GM23338 (cell line): ENCODE results near the gene ACBD4. TPM values are rescaled to one million over a fixed set of nuclear protein-coding genes. Genes with fewer than 3 reads are reported as not detected.

Experiments used
- ATAC-seq: fragments of 200-7000 bp; cut with Tn5 transposase; 3 replicates; pipeline ENCODE4 v1.9.1; 2020
- DNase-seq: peaks from one replicate; pipeline ENCODE4 v3.0.0-alpha.2; 2015; ENCODE audit warnings: low spot score
- H2AFZ ChIP-seq: fragments of 200-600 bp; sonication (generic); 2 replicates; pipeline ENCODE4 v1.8.0; 2016; ENCODE audit warnings: antibody characterized with exemption, mild to moderate bottlenecking, moderate library complexity
- H3F3A ChIP-seq: fragments of 200-600 bp; sonication (generic); replicated peaks from 2 replicates; pipeline ENCODE4 v1.8.0; 2017; ENCODE audit warnings: antibody characterized with exemption, mixed run types, low read depth
- H3K27ac ChIP-seq: fragments of 200-600 bp; sonication (generic); 2 replicates; pipeline ENCODE4 v1.6.1; 2016; ENCODE audit warnings: low read depth
- H3K27me3 ChIP-seq: fragments of 200-600 bp; sonication (generic); 2 replicates; pipeline ENCODE4 v1.8.0; 2016; ENCODE audit warnings: mild to moderate bottlenecking, mixed run types, moderate library complexity; ENCODE audit not compliant: insufficient read depth
- H3K36me3 ChIP-seq: fragments of 200-600 bp; sonication (generic); 2 replicates; pipeline ENCODE4 v1.8.0; 2016; ENCODE audit warnings: mild to moderate bottlenecking; ENCODE audit not compliant: insufficient read depth
- H3K4me1 ChIP-seq: fragments of 200-600 bp; sonication (generic); 2 replicates; pipeline ENCODE4 v1.8.0; 2016; ENCODE audit warnings: mild to moderate bottlenecking, moderate library complexity; ENCODE audit not compliant: insufficient read depth
- H3K4me2 ChIP-seq: fragments of 200-600 bp; sonication (generic); 2 replicates; pipeline ENCODE4 v1.7.1; 2017; ENCODE audit warnings: mixed run types
- H3K4me3 ChIP-seq: fragments of 200-600 bp; sonication (generic); 2 replicates; pipeline ENCODE4 v1.6.1; 2016; ENCODE audit warnings: mixed run types
- H3K79me2 ChIP-seq: fragments of 200-600 bp; sonication (generic); replicated peaks from 2 replicates; pipeline ENCODE4 v1.8.0; 2017; ENCODE audit warnings: mild to moderate bottlenecking; ENCODE audit not compliant: insufficient read depth
- H3K9me2 ChIP-seq: fragments of 200-600 bp; sonication (generic); 2 replicates; pipeline ENCODE4 v1.8.0; 2017; ENCODE audit not compliant: insufficient read depth
- H4K20me1 ChIP-seq: fragments of 200-600 bp; sonication (generic); replicated peaks from 2 replicates; pipeline ENCODE4 v1.8.0; 2017; ENCODE audit warnings: mild to moderate bottlenecking; ENCODE audit not compliant: insufficient read depth
- H3K27ac Mint-ChIP-seq: 2 replicates; pipeline ENCODE4 v1.8.0; 2020; ENCODE audit warnings: inconsistent platforms, mild to moderate bottlenecking, moderate library complexity, mixed read lengths
- H3K27me3 Mint-ChIP-seq: 3 replicates; pipeline ENCODE4 v1.8.0; 2022; ENCODE audit warnings: low read depth, mild to moderate bottlenecking, moderate library complexity, mixed read lengths, inconsistent platforms; ENCODE audit not compliant: insufficient read depth, poor library complexity
- H3K36me3 Mint-ChIP-seq: 3 replicates; pipeline ENCODE4 v1.8.0; 2021; ENCODE audit warnings: low read depth, mild to moderate bottlenecking, inconsistent platforms, moderate library complexity, mixed read lengths
- H3K4me1 Mint-ChIP-seq: 3 replicates; pipeline ENCODE4 v1.8.0; 2020; ENCODE audit warnings: mild to moderate bottlenecking, inconsistent platforms, mixed read lengths
- H3K4me3 Mint-ChIP-seq: 3 replicates; pipeline ENCODE4 v1.8.0; 2021; ENCODE audit warnings: moderate library complexity, mild to moderate bottlenecking, inconsistent platforms, mixed read lengths
- H3K9me3 Mint-ChIP-seq: 3 replicates; pipeline ENCODE4 v1.8.0; 2020; ENCODE audit warnings: moderate library complexity, mild to moderate bottlenecking, inconsistent platforms, mixed read lengths
- CREB1 ChIP-seq: fragments of 250-450 bp; sonication (Bioruptor Pico); IDR thresholded peaks from 2 replicates; pipeline ENCODE4 v1.5.0; 2020; ENCODE audit warnings: low read depth, mild to moderate bottlenecking, moderate library complexity
- CTCF ChIP-seq, 2 experiments: fragments of 200-600 bp in 1 of 2; sonication (generic) in 1 of 2; conservative IDR thresholded peaks; 2 replicates each; pipeline versions ENCODE4 v1.5.1 to v1.6.1; 2016 to 2017; ENCODE audit warnings: antibody characterized with exemption in 2 of 2, low read depth in 2 of 2, mild to moderate bottlenecking in 2 of 2, moderate library complexity in 1 of 2
- EZH2 ChIP-seq: fragments of 200-600 bp; sonication (generic); IDR thresholded peaks from one replicate; pipeline ENCODE4 v1.8.0; 2017; ENCODE audit warnings: antibody characterized with exemption, mild to moderate bottlenecking, low read depth; ENCODE audit not compliant: unreplicated experiment
- EZH2phosphoT487 ChIP-seq: fragments of 200-600 bp; sonication (generic); IDR thresholded peaks from one replicate; pipeline ENCODE4 v1.8.1; 2018; ENCODE audit warnings: antibody characterized with exemption; ENCODE audit not compliant: unreplicated experiment
- JUNB ChIP-seq: IDR thresholded peaks from one replicate; pipeline ENCODE4 v1.6.1; 2016; ENCODE audit warnings: antibody characterized with exemption; ENCODE audit not compliant: unreplicated experiment
- NANOG ChIP-seq: IDR thresholded peaks from 2 replicates; pipeline ENCODE4 v1.6.1; 2016; ENCODE audit warnings: antibody characterized with exemption, borderline replicate concordance
- POLR2AphosphoS5 ChIP-seq: IDR thresholded peaks from 2 replicates; pipeline ENCODE4 v1.6.1; 2016; ENCODE audit warnings: antibody characterized with exemption, low read depth
- REST ChIP-seq: IDR thresholded peaks from one replicate; pipeline ENCODE4 v1.6.1; 2018; ENCODE audit warnings: antibody characterized with exemption; ENCODE audit not compliant: unreplicated experiment
- STAT1 ChIP-seq: IDR thresholded peaks from one replicate; pipeline ENCODE4 v1.6.1; 2016; ENCODE audit warnings: antibody characterized with exemption; ENCODE audit not compliant: unreplicated experiment
- ZNF114 ChIP-seq: fragments of 250-450 bp; sonication (Bioruptor Pico); IDR thresholded peaks from 2 replicates; pipeline ENCODE4 v1.5.0; 2020; ENCODE audit warnings: mild to moderate bottlenecking, moderate library complexity
- ZNF331 ChIP-seq: fragments of 250-450 bp; sonication (Bioruptor Pico); IDR thresholded peaks from 2 replicates; pipeline ENCODE4 v1.5.0; 2020; ENCODE audit warnings: low read depth, mild to moderate bottlenecking, moderate library complexity
- polyA plus RNA-seq: library from polyadenylated mRNA; unstranded; fragments of >200 nt; fragmentation: Nextera tagmentation; extraction: Ambion mirVana; gene quantifications from 2 replicates; pipeline ENCODE4 v1.2.1, GENCODE V29; 2016
- total RNA-seq: library from RNA; depleted of rRNA; stranded (reverse); fragments of >200 nt; shearing (Covaris generic); gene quantifications from 2 replicates; pipeline ENCODE4 v1.2.3, GENCODE V29; 2014
- TF ChIP-seq, protein P1 (sequence below): fragments of 250-450 bp; sonication (Bioruptor Pico); IDR thresholded peaks from 2 replicates; pipeline ENCODE4 v1.5.0; 2020; ENCODE audit warnings: mild to moderate bottlenecking, moderate library complexity
- TF ChIP-seq, protein P2 (sequence below): IDR thresholded peaks from 2 replicates; pipeline ENCODE4 v1.6.1; 2016; ENCODE audit warnings: antibody characterized with exemption

Gene ACBD4
- total and polyA plus RNA-seq, 2 experiments from 2014 or later, result 4.5 to 6.7 TPM

DNA sequence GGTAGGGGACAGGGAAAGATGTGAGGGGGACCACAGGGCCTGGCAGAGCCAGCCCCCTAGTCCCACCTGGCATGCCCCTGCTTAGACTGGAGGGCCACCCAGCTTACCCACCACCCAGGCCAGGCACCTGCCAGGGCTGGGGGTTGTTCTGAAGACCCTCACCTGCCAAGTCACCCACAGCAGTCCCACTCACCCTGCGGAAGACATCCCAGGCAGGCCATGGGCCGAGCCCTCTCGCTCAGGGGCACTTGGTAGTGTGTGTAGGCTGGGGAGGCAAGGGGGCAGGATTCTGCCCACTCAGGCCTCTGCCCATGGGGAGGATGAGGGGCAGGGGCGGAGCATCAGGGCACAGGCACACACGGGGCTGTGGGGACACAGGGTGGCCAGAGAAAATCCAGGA lies 7.2 kb upstream of the ACBD4 start:
- H3K9me3 Mint-ChIP-seq, result no peaks in the 10 kb centered on the region
- peaks cover 29% of the 10 kb centered on the region for H3K27me3 Mint-ChIP-seq
- no peak for TF ChIP-seq POLR2AphosphoS5
- no peak for TF ChIP-seq REST
- no peak for TF ChIP-seq NANOG
- no peak for TF ChIP-seq CREB1
- no peak for TF ChIP-seq JUNB
- no peak for TF ChIP-seq ZNF331 (CRISPR knock-in tag)
- no peak for TF ChIP-seq ZNF114
- TF ChIP-seq EZH2, result no peak
- TF ChIP-seq, protein P1, sequence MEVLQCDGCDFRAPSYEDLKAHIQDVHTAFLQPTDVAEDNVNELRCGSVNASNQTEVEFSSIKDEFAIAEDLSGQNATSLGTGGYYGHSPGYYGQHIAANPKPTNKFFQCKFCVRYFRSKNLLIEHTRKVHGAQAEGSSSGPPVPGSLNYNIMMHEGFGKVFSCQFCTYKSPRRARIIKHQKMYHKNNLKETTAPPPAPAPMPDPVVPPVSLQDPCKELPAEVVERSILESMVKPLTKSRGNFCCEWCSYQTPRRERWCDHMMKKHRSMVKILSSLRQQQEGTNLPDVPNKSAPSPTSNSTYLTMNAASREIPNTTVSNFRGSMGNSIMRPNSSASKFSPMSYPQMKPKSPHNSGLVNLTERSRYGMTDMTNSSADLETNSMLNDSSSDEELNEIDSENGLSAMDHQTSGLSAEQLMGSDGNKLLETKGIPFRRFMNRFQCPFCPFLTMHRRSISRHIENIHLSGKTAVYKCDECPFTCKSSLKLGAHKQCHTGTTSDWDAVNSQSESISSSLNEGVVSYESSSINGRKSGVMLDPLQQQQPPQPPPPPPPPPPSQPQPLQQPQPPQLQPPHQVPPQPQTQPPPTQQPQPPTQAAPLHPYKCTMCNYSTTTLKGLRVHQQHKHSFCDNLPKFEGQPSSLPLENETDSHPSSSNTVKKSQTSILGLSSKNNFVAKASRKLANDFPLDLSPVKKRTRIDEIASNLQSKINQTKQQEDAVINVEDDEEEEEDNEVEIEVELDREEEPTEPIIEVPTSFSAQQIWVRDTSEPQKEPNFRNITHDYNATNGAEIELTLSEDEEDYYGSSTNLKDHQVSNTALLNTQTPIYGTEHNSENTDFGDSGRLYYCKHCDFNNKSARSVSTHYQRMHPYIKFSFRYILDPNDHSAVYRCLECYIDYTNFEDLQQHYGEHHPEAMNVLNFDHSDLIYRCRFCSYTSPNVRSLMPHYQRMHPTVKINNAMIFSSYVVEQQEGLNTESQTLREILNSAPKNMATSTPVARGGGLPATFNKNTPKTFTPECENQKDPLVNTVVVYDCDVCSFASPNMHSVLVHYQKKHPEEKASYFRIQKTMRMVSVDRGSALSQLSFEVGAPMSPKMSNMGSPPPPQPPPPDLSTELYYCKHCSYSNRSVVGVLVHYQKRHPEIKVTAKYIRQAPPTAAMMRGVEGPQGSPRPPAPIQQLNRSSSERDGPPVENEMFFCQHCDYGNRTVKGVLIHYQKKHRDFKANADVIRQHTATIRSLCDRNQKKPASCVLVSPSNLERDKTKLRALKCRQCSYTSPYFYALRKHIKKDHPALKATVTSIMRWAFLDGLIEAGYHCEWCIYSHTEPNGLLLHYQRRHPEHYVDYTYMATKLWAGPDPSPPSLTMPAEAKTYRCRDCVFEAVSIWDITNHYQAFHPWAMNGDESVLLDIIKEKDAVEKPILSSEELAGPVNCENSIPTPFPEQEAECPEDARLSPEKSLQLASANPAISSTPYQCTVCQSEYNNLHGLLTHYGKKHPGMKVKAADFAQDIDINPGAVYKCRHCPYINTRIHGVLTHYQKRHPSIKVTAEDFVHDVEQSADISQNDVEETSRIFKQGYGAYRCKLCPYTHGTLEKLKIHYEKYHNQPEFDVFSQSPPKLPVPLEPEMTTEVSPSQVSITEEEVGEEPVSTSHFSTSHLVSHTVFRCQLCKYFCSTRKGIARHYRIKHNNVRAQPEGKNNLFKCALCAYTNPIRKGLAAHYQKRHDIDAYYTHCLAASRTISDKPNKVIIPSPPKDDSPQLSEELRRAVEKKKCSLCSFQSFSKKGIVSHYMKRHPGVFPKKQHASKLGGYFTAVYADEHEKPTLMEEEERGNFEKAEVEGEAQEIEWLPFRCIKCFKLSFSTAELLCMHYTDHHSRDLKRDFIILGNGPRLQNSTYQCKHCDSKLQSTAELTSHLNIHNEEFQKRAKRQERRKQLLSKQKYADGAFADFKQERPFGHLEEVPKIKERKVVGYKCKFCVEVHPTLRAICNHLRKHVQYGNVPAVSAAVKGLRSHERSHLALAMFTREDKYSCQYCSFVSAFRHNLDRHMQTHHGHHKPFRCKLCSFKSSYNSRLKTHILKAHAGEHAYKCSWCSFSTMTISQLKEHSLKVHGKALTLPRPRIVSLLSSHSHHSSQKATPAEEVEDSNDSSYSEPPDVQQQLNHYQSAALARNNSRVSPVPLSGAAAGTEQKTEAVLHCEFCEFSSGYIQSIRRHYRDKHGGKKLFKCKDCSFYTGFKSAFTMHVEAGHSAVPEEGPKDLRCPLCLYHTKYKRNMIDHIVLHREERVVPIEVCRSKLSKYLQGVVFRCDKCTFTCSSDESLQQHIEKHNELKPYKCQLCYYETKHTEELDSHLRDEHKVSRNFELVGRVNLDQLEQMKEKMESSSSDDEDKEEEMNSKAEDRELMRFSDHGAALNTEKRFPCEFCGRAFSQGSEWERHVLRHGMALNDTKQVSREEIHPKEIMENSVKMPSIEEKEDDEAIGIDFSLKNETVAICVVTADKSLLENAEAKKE (CRISPR knock-in tag), result no peak
- no peak for TF ChIP-seq STAT1
- TF ChIP-seq CTCF (conservative IDR thresholded peaks at IDR 0.05; ENCODE audit: low read depth in 2 of 2), result no peak
- TF ChIP-seq, protein P2, sequence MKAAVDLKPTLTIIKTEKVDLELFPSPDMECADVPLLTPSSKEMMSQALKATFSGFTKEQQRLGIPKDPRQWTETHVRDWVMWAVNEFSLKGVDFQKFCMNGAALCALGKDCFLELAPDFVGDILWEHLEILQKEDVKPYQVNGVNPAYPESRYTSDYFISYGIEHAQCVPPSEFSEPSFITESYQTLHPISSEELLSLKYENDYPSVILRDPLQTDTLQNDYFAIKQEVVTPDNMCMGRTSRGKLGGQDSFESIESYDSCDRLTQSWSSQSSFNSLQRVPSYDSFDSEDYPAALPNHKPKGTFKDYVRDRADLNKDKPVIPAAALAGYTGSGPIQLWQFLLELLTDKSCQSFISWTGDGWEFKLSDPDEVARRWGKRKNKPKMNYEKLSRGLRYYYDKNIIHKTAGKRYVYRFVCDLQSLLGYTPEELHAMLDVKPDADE, result no peak
- no peak for TF ChIP-seq EZH2phosphoT487
- no peaks in the 10 kb centered on the region for H3K9me2 ChIP-seq
- H4K20me1 ChIP-seq, result no peaks in the 10 kb centered on the region; the same call in 1 of the 2 replicates
- H3K4me1 ChIP-seq, result no peaks in the 10 kb centered on the region
- H2AFZ ChIP-seq, result no peak overlapping the region
- peaks cover 11% of the 10 kb centered on the region for H3K4me1 Mint-ChIP-seq
- peaks cover 4% of the 10 kb centered on the region; the same call in 1 of the 2 replicates for H3F3A ChIP-seq
- H3K4me2 ChIP-seq, result no peak overlapping the region
- no peaks in the 10 kb centered on the region for H3K79me2 ChIP-seq
- ATAC-seq, result no peak
- H3K36me3 Mint-ChIP-seq, result no peaks in the 10 kb centered on the region
- no peak for DNase-seq
- H3K27me3 ChIP-seq, result no peaks in the 10 kb centered on the region
- no peak overlapping the region for H3K4me3 Mint-ChIP-seq
- no peaks in the 10 kb centered on the region for H3K36me3 ChIP-seq
- no peak overlapping the region for H3K4me3 ChIP-seq
- H3K27ac ChIP-seq, result 0 out of 2 replicates have a peak overlapping the region, but pooled peaks have one; percentile 14
- peak overlapping the region; percentile 83; the same call in 1 of the 2 replicates for H3K27ac Mint-ChIP-seq
